H1 (cell line): ENCODE measurements around the gene NUP210. TPM values are rescaled to one million over a fixed set of nuclear protein-coding genes. Genes with fewer than 3 reads are reported as not detected.

Experiments used
- CREB1 ChIP-seq: IDR thresholded peaks from 2 replicates; pipeline ENCODE4 v1.6.1; 2012; ENCODE audit warnings: inconsistent platforms
- HDAC6 ChIP-seq: IDR thresholded peaks from one replicate; pipeline ENCODE4 v1.7.1; 2012; ENCODE audit warnings: low read depth, mild to moderate bottlenecking, inconsistent platforms, low read length, moderate library complexity
- SP4 ChIP-seq: IDR thresholded peaks from 2 replicates; pipeline ENCODE4 v1.6.1; 2012; ENCODE audit warnings: low read length, inconsistent platforms
- polyA plus RNA-seq, 7 experiments: library from polyadenylated mRNA; depleted of rRNA in 3 of 7; stranded (reverse) in 5 of 7; unstranded in 2 of 7; fragments of >200 nt in 5 of 7; fragments of 200-250 nt in 2 of 7; gene quantifications; 1 replicate in 5 of 7; 2 replicates in 1 of 7; 4 replicates in 1 of 7; pipeline versions ENCODE4 v1.2.1 to v1.2.3, GENCODE V29; 2011 to 2013; ENCODE audit warnings: missing spikeins in 2 of 7, mixed read lengths in 2 of 7
- total RNA-seq: library from RNA; stranded (reverse); fragmentation: NEBNext Ultra II Directional; extraction: Animal tissue kit (Norgen Biotek cat#: 25700); gene quantifications from 2 replicates; pipeline ENCODE4 v1.2.1, GENCODE V29; 2021
- TF ChIP-seq, protein P1 (sequence below): IDR thresholded peaks from 2 replicates; pipeline ENCODE4 v1.6.1; 2011; ENCODE audit warnings: low read depth, mild to moderate bottlenecking, low read length; ENCODE audit not compliant: insufficient read depth

Gene NUP210
- total and polyA plus RNA-seq, 2 of the 8 experiments (the other 6 are each of a cell fraction or from before 2014, with no cell fraction given): 51.0 to 53.7 TPM

GRCh38 chr3:13313813-13314212 lies 106.3 kb downstream of the NUP210 start (continued):
- TF ChIP-seq, protein P1, sequence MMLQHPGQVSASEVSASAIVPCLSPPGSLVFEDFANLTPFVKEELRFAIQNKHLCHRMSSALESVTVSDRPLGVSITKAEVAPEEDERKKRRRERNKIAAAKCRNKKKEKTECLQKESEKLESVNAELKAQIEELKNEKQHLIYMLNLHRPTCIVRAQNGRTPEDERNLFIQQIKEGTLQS: no peak
- TF ChIP-seq CREB1: no peak
- TF ChIP-seq SP4: no peak
- no peak for TF ChIP-seq HDAC6
